ENCODE data around the gene ABLIM2.

The ABLIM2 gene

DNA sequence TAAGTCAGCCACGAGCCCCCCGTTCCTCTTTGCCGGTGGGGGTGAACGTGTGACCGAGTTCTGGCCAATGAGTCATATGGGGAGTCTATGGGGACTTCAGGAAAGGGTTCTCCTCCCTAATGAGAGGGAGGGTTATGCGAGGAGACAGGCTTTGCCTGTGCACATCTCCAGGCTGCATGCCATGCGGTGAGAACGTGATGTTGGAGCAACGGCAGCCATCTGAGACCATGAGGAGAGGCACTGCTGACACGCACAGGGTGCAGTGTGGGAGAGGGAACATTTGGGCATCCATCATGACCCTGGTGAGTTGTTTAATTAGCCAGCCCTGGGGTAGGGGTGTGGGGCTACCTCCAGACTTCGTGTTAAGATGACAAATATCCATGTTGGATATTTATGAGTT lies 55.8 kb downstream of the ABLIM2 start:
- TF ChIP-seq, protein P1, sequence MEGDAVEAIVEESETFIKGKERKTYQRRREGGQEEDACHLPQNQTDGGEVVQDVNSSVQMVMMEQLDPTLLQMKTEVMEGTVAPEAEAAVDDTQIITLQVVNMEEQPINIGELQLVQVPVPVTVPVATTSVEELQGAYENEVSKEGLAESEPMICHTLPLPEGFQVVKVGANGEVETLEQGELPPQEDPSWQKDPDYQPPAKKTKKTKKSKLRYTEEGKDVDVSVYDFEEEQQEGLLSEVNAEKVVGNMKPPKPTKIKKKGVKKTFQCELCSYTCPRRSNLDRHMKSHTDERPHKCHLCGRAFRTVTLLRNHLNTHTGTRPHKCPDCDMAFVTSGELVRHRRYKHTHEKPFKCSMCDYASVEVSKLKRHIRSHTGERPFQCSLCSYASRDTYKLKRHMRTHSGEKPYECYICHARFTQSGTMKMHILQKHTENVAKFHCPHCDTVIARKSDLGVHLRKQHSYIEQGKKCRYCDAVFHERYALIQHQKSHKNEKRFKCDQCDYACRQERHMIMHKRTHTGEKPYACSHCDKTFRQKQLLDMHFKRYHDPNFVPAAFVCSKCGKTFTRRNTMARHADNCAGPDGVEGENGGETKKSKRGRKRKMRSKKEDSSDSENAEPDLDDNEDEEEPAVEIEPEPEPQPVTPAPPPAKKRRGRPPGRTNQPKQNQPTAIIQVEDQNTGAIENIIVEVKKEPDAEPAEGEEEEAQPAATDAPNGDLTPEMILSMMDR (IDR thresholded peaks at IDR 0.05; ENCODE audit: insufficient read depth, missing control alignments): no peak
- no peak for DNase-seq (ENCODE audit: insufficient read length, low spot score)
- FAIRE-seq: no peak

DNA sequence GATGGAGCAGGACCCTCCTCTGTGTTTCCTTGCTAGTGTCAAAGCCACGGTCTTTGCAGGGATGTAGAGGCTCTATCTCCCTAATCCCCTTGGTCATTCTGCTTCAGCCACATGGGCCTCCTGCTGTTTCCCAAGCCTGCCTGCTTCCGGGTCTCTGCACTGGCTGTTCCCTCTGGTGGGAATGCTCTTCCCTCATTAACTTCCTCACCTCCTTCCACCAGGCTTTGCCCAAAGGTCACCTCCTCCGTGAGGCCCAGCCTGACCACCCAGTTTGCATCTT lies 56.6 kb downstream of the ABLIM2 start:
- DNase-seq (ENCODE audit: insufficient read length, low spot score): no peak
- FAIRE-seq: no peak
- TF ChIP-seq, protein P1 (IDR thresholded peaks at IDR 0.05; ENCODE audit: insufficient read depth, missing control alignments): no peak

DNA sequence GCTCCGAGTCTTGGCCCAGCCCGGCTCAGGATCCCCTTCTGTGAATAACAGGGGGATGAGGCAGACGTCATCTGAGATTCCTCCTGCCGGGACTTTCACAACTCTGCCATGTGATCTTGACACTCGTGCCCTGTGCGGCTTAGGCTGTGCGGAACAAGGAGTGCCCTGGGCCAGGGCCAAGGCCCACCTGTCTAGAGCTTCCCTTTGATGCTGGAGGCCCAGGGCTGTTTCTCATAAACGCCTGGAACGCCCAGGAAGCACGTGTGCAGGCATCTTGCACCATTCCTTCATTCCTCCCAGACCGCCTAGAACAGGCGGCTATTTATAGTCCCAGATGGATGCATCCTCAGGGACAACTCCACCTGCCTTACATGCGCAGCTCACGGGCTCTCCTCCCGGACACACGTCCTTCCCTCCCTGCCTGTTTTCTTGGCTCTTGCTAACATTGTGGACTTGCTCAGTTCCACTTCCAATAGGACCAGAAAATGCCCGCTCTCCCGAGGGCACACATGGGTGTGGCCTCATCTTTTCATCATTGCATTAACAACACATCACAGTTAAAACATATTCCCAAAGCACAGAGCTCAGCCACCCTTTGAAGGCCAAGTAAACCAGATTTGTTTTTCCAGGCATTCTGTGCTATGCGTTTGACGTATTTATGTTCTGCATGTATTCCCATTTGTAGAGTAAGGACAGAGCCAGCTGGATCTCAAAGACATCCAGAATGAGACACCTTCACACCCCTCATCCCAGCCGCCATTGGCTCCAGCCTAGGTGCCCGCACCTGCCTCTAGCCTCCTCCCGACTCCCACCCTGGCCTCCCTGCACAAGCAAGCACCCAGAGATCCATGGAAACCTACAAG lies 57.2 kb downstream of the ABLIM2 start:
- DNase-seq (ENCODE audit: insufficient read length, low spot score) (no peak), FAIRE-seq (no peak)
- TF ChIP-seq, protein P1 (IDR thresholded peaks at IDR 0.05; ENCODE audit: insufficient read depth, missing control alignments): no peak

DNA sequence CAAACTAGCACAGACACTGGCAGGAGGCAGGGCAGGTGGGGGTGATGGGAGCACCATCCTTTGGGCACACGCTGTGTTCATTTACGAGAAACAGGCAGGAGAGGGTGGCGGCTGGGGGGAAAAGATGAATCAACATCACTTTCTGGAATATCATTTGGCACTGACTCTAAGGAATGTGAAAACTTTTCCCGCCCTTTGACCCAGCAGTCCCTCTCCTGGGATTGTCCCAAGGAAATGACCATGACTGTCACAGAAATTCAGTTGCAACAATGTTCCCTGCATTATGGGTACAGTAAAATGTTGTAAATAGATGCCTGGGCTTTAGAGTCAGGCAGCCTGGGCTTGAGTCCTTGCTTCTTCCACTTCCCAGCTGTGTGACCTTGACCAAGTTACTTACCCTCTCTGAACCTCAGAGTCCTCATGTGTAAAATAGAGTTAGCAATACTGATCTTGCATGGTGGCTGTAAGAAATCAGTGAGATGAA lies 58.6 kb downstream of the ABLIM2 start:
- DNase-seq (ENCODE audit: insufficient read length, low spot score) (no peak), FAIRE-seq (no peak)
- TF ChIP-seq, protein P1 (IDR thresholded peaks at IDR 0.05; ENCODE audit: insufficient read depth, missing control alignments): no peak

DNA sequence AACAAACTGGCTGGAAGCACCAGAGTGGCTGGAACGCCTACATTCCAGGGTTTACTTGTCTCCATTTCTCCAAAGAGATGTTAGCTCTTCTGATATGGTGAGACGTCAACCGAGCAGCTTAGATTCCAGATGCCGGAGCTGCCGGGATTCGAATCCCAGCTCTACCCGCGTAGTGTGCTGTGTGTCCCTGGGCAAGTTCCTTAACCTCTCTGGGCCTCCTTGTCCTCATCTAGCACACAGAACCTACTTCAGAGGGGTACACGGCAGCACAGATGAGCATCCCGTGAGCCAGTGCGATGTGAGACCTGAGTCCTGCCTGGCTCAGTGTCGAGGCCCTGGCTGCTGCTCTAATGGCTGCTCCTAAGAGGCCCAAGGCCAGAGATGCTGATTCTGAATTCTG lies 60.1 kb downstream of the ABLIM2 start:
- no peak for DNase-seq (ENCODE audit: insufficient read length, low spot score)
- TF ChIP-seq, protein P1 (IDR thresholded peaks at IDR 0.05; ENCODE audit: insufficient read depth, missing control alignments): no peak
- FAIRE-seq: no peak

DNA sequence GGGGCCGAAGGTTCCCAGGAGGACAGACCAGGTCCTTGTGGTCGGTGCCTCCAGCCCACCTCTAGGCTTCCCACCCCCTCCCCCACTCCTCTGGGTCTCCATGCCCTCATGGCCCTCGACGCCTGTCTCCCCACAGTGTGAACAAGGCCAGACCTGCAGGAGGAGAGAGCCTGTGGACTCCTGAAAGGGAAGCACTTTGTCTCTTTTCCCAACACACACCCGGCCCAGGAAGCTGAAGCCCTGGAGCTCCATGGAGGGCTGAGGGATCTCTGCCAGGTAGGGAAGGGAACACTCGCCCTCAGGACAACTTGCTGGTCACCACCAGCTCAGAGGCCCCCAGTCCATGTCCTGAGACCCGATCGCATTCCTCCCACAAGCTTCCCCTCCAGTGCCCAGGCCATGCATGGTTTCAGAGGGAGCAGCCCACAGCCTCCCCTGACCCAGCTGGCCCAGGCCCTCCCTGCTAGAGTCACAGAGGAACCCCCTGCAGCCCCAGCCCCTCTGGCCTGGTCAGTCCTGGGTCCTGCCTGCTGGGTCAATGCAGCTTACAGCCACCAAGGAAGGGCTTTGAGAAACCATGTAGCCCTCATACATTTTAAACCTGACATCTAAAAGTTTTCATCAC lies 60.8 kb downstream of the ABLIM2 start:
- DNase-seq (ENCODE audit: insufficient read length, low spot score): no peak
- FAIRE-seq: no peak
- TF ChIP-seq, protein P1 (IDR thresholded peaks at IDR 0.05; ENCODE audit: insufficient read depth, missing control alignments): no peak

DNA sequence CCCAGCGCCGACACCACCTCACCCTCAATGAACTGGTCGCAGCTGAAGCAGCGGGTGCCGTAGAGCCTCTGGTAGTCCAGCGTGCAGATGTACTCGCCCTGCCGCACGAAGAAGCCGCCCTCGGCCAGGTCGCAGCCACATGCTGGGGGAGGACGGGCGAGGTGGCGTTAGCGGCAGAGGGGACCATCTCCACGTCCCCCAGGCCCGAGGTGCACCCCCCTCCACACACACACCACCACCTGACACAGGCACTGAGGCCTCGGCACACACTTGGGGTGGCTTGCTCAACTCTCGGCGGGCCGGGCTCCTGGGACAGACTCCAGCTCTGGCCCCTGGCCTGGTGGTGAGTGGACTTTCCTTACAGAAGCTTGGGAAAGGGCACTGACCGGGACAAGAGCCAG lies 61.5 kb downstream of the ABLIM2 start:
- FAIRE-seq (no peak), DNase-seq (ENCODE audit: insufficient read length, low spot score) (no peak)
- TF ChIP-seq, protein P1 (IDR thresholded peaks at IDR 0.05; ENCODE audit: insufficient read depth, missing control alignments): no peak

Data from D721Med (cell line).